HepG2 (cell line): ENCODE results near the gene IPMK. TPM values are rescaled to one million over a fixed set of nuclear protein-coding genes. Genes with fewer than 3 reads are reported as not detected.

Experiments
- ATAC-seq: fragments of 200-7000 bp; cut with Tn5 transposase; 3 replicates; pipeline ENCODE4 v1.9.1; 2020; ENCODE audit warnings: mild to moderate bottlenecking, moderate library complexity
- Bru-seq: library from RNA; stranded (reverse); fragments of 400-500 nt; gene quantifications from one replicate; lab custom pipeline; 2021; lab: Mats Ljungman, UMichigan
- BruChase-seq, 2 experiments: library from RNA; stranded (reverse); fragments of 400-500 nt; gene quantifications; one replicate each; lab custom pipeline; 2021; lab: Mats Ljungman, UMichigan
- BruUV-seq: library from RNA; stranded (reverse); fragments of 400-500 nt; replicated peaks from 2 replicates; lab custom pipeline; 2021; lab: Mats Ljungman, UMichigan
- CTCF ChIA-PET: fragments of 300-600 bp; formaldehyde crosslinking; extraction: SDS; loops from one replicate; lab custom pipeline; 2021; ENCODE audit warnings: low total read pairs, inconsistent platforms, low intra/inter-chr PET ratio; lab: Yijun Ruan, JAX
- POLR2A ChIA-PET: fragments of 350-600 bp; sonication (Branson Sonifier 250); formaldehyde crosslinking; loops from one replicate; lab custom pipeline; 2020; ENCODE audit warnings: antibody characterized with exemption, inconsistent platforms; lab: Yijun Ruan, JAX
- DNase-seq: peaks from one replicate; pipeline ENCODE4 v3.0.0-alpha.2; 2015; ENCODE audit warnings: low spot score
- FAIRE-seq: peaks from 3 replicates; lab custom pipeline; 2011; peaks lifted over from hg19 to GRCh38; lab: Jason Lieb, UNC
- H2AFZ ChIP-seq: one replicate; pipeline ENCODE4 v1.6.1; 2011; ENCODE audit warnings: low read length, inconsistent platforms
- H3K27ac ChIP-seq: fragments of 300-600 bp; 3 replicates; pipeline ENCODE4 v1.8.0; 2011; ENCODE audit warnings: mixed run types, mild to moderate bottlenecking, mixed read lengths, low read length, inconsistent platforms; ENCODE audit not compliant: insufficient read depth; ENCODE audit errors: extremely low read length
- H3K27me3 ChIP-seq, 2 experiments: fragments of 200-600 bp in 1 of 2; 2 replicates in 1 of 2; 3 replicates in 1 of 2; pipeline versions ENCODE4 v1.6.0 to v1.8.0; 2011; ENCODE audit warnings: low read length in 2 of 2, mild to moderate bottlenecking in 2 of 2, moderate library complexity in 2 of 2, inconsistent platforms in 1 of 2; ENCODE audit not compliant: insufficient read depth in 2 of 2, control insufficient read depth in 1 of 2
- H3K36me3 ChIP-seq, 2 experiments: fragments of 200-600 bp in 1 of 2; replicated peaks in 1 of 2; 2 replicates in 1 of 2; 3 replicates in 1 of 2; pipeline versions ENCODE4 v1.5.1 to v1.8.0; 2011; ENCODE audit warnings: low read length in 2 of 2, inconsistent platforms in 1 of 2; ENCODE audit not compliant: insufficient read depth in 2 of 2, control insufficient read depth in 1 of 2
- H3K4me1 ChIP-seq: 2 replicates; pipeline ENCODE4 v1.5.1; 2012; ENCODE audit warnings: low read length, inconsistent platforms; ENCODE audit not compliant: insufficient read depth
- H3K4me2 ChIP-seq: 2 replicates; pipeline ENCODE4 v1.6.0; 2011; ENCODE audit warnings: low read depth, low read length, inconsistent platforms
- H3K4me3 ChIP-seq, 3 experiments: fragments of 200-600 bp in 1 of 3; sonication (generic), shearing (Covaris generic) in 1 of 3; replicated peaks in 1 of 3; 2 replicates each; pipeline ENCODE4 v1.5.1; 2011 to 2016; ENCODE audit warnings: low read length in 3 of 3, inconsistent platforms in 2 of 3, low read depth in 2 of 3, mild to moderate bottlenecking in 2 of 3, control low read depth in 1 of 3, mixed read lengths in 1 of 3; ENCODE audit not compliant: insufficient read depth in 1 of 3
- H3K79me2 ChIP-seq: one replicate; pipeline ENCODE4 v1.6.1; 2011; ENCODE audit warnings: low read length, inconsistent platforms; ENCODE audit not compliant: insufficient read depth
- H3K9ac ChIP-seq: 2 replicates; pipeline ENCODE4 v1.6.0; 2011; ENCODE audit warnings: mild to moderate bottlenecking, low read depth, low read length, inconsistent platforms; ENCODE audit not compliant: insufficient read depth
- H3K9me3 ChIP-seq: 2 replicates; pipeline ENCODE4 v1.5.1; 2012; ENCODE audit warnings: mild to moderate bottlenecking, low read length
- H4K20me1 ChIP-seq: 2 replicates; pipeline ENCODE4 v1.6.0; 2011; ENCODE audit warnings: inconsistent platforms, mild to moderate bottlenecking, low read length, moderate library complexity; ENCODE audit not compliant: insufficient read depth
- CREB1 ChIP-seq, 2 experiments: fragments of 450-650 bp in 1 of 2; IDR thresholded peaks; 2 replicates each; pipeline ENCODE4 v1.6.1; 2016 to 2017; ENCODE audit warnings: control low read depth in 1 of 2, mild to moderate bottlenecking in 1 of 2, missing compliant biosample characterization in 1 of 2, missing genetic modification characterization in 1 of 2
- CREBL2 ChIP-seq: sonication (generic); formaldehyde crosslinking; IDR thresholded peaks from 2 replicates; pipeline ENCODE4 v1.8.1; 2023; ENCODE audit warnings: missing genetic modification reagents, mild to moderate bottlenecking, borderline replicate concordance
- GMEB1 ChIP-seq: sonication (generic); formaldehyde crosslinking; IDR thresholded peaks from 2 replicates; pipeline ENCODE4 v1.5.1; 2020; ENCODE audit warnings: missing genetic modification reagents, mild to moderate bottlenecking, borderline replicate concordance
- IRX3 ChIP-seq: sonication (generic); formaldehyde crosslinking; IDR thresholded peaks from 2 replicates; pipeline ENCODE4 v1.8.1; 2023; ENCODE audit warnings: mild to moderate bottlenecking, low read depth, missing genetic modification reagents, borderline replicate concordance
- ISL2 ChIP-seq: sonication (generic); formaldehyde crosslinking; IDR thresholded peaks from 2 replicates; pipeline ENCODE4 v1.5.0; 2020; ENCODE audit warnings: missing genetic modification reagents
- NRL ChIP-seq: sonication (generic); formaldehyde crosslinking; IDR thresholded peaks from 2 replicates; pipeline ENCODE4 v1.5.0; 2020; ENCODE audit warnings: missing genetic modification reagents, mild to moderate bottlenecking, moderate library complexity, borderline replicate concordance
- SAFB2 ChIP-seq: sonication (generic); formaldehyde crosslinking; IDR thresholded peaks from 2 replicates; pipeline ENCODE4 v1.5.1; 2020; ENCODE audit warnings: missing genetic modification reagents, low read depth, mild to moderate bottlenecking, borderline replicate concordance
- SMAD9 ChIP-seq: sonication (generic); formaldehyde crosslinking; IDR thresholded peaks from 2 replicates; pipeline ENCODE4 v1.5.1; 2020; ENCODE audit warnings: mild to moderate bottlenecking, missing genetic modification reagents
- TGIF2 ChIP-seq: IDR thresholded peaks from 2 replicates; pipeline ENCODE4 v1.6.1; 2016; ENCODE audit warnings: control low read depth, missing compliant biosample characterization
- ZBTB10 ChIP-seq: sonication (generic); formaldehyde crosslinking; IDR thresholded peaks from 2 replicates; pipeline ENCODE4 v1.4.0; 2020; ENCODE audit warnings: missing genetic modification reagents, borderline replicate concordance
- ZNF792 ChIP-seq: IDR thresholded peaks from 2 replicates; pipeline ENCODE4 v1.6.1; 2016
- WGBS: methylation state at CpG from one replicate; pipeline ENCODE4 v1.1.6; 2017; ENCODE audit warnings: low lambda C conversion rate; 5-methylcytosine and 5-hydroxymethylcytosine counted together
- in situ Hi-C: cut with HindIII; loops from 2 replicates; pipeline ENCODE4 v1.10.0; 2017; ENCODE audit warnings: low pct_unique_long_range_greater_than_20kb; ENCODE audit not compliant: extremely low pct_ligation_motif_present
- intact Hi-C: fragments of 100-400 bp; cut with micrococcal nuclease; formaldehyde crosslinking; loops from one replicate; pipeline ENCODE4 v1.10.0; 2022; ENCODE audit not compliant: unreplicated experiment
- long read RNA-seq, 2 experiments: library from RNA in 1 of 2; library from polyadenylated mRNA in 1 of 2; stranded (forward) in 1 of 2; unstranded in 1 of 2; transcript quantifications; one replicate each; pipeline ENCODE4 v2.0.0, GENCODE V29; 2019 to 2022
- polyA minus RNA-seq, 3 experiments: library from RNA; depleted of rRNA, polyadenylated mRNA; stranded (reverse); fragments of >200 nt; gene quantifications; 2 replicates each; pipeline ENCODE4 v1.2.3, GENCODE V29; 2011; ENCODE audit warnings: low replicate concordance in 1 of 3
- polyA plus RNA-seq, 8 experiments: library from polyadenylated mRNA; depleted of rRNA in 3 of 8; stranded (reverse) in 7 of 8; unstranded in 1 of 8; fragments of >200 nt; fragmentation: Illumina TruSeq in 4 of 8; extraction: Trizol in 4 of 8; gene quantifications; 2 replicates each; pipeline versions ENCODE4 v1.2.1 to v1.2.3, GENCODE V29; 2011 to 2016; ENCODE audit warnings: low read depth in 4 of 8, missing spikeins in 1 of 8, mixed read lengths in 1 of 8; ENCODE audit not compliant: insufficient read depth in 1 of 8
- total RNA-seq, 5 experiments: library from RNA; depleted of rRNA; stranded (reverse); fragments of >200 nt; fragmentation: Illumina TruSeq; extraction: Trizol; gene quantifications; 2 replicates each; pipeline ENCODE4 v1.2.3, GENCODE V29; 2016; ENCODE audit warnings: low read depth in 1 of 5

IPMK gene
- 3.9 and 5.4 TPM in 2 replicates for total RNA-seq (2016; rRNA removed; fragmentation: Illumina TruSeq; extraction: Trizol)
- 0.44 and 0.51 TPM in 2 replicates for total RNA-seq (2016; cell fraction: cytosol; rRNA removed; fragmentation: Illumina TruSeq; extraction: Trizol; ENCODE audit: low read depth)
- 3.8 and 5.4 TPM in 2 replicates for total RNA-seq (2016; cell fraction: insoluble cytoplasmic fraction; rRNA removed; fragmentation: Illumina TruSeq; extraction: Trizol)
- 2.6 and 2.8 TPM in 2 replicates for total RNA-seq (2016; cell fraction: membrane; rRNA removed; fragmentation: Illumina TruSeq; extraction: Trizol)
- total RNA-seq (2016; cell fraction: nucleus; rRNA removed; fragmentation: Illumina TruSeq; extraction: Trizol), result 3.9 and 4.0 TPM in 2 replicates
- polyA plus RNA-seq (2011; rRNA removed), result 1.9 and 2.7 TPM in 2 replicates
- 0.94 and 1.5 TPM in 2 replicates for polyA plus RNA-seq (2011; cell fraction: cytosol; rRNA removed)
- polyA plus RNA-seq (2011; cell fraction: nucleus; rRNA removed), result 1.1 and 1.4 TPM in 2 replicates
- polyA plus RNA-seq (2012), result 4.4 and 4.5 TPM in 2 replicates
- polyA plus RNA-seq (2016; cell fraction: cytosol; fragmentation: Illumina TruSeq; extraction: Trizol; ENCODE audit: low read depth), result 0.15 and 0.28 TPM in 2 replicates
- 5.5 and 5.6 TPM in 2 replicates for polyA plus RNA-seq (2016; cell fraction: insoluble cytoplasmic fraction; fragmentation: Illumina TruSeq; extraction: Trizol; ENCODE audit: low read depth)
- 1.2 and 1.3 TPM in 2 replicates for polyA plus RNA-seq (2016; cell fraction: membrane; fragmentation: Illumina TruSeq; extraction: Trizol; ENCODE audit: low read depth)
- polyA plus RNA-seq (2016; cell fraction: nucleus; fragmentation: Illumina TruSeq; extraction: Trizol; ENCODE audit: insufficient read depth, low read depth), result 4.1 TPM in 2 replicates
- 1.8 and 2.6 TPM in 2 replicates for polyA minus RNA-seq (2011; rRNA and poly(A)+ RNA removed; ENCODE audit: low replicate concordance)
- polyA minus RNA-seq (2011; cell fraction: cytosol; rRNA and poly(A)+ RNA removed), result 5.4 and 6.8 TPM in 2 replicates
- 11.6 and 14.8 TPM in 2 replicates for polyA minus RNA-seq (2011; cell fraction: nucleus; rRNA and poly(A)+ RNA removed)
- Bru-seq, nascent RNA, result percentile 73 among the genes with signal in this experiment
- percentile 71 among the genes with signal in this experiment for BruChase-seq, experiment 1, labeled RNA remaining after a 6-hour chase
- BruChase-seq, experiment 2, labeled RNA remaining after a 2-hour chase, result percentile 74 among the genes with signal in this experiment
- long read RNA-seq, experiment 1, full-length matches to known transcripts, result 1 of 2 reads
- long read RNA-seq, experiment 1, partial matches to known transcripts, result 1 of 2 reads
- long read RNA-seq, experiment 1, other reads (novel, unspliced or antisense), result 0 of 2 reads
- long read RNA-seq, experiment 2, full-length matches to known transcripts, result 1 of 4 reads
- long read RNA-seq, experiment 2, partial matches to known transcripts, result 0 of 4 reads
- long read RNA-seq, experiment 2, other reads (novel, unspliced or antisense), result 3 of 4 reads

GRCh38 chr10:58267713-58268453 lies at the start of gene IPMK:
Gene IPMK (minus strand): TSS chr10:58267894. CDS start chr10:58267611, 283 bp downstream.
- WGBS, result 5% methylated on average over 16 of the region's 76 CpGs
- Histone ChIP-seq H3K36me3 (0 out of 5 replicates have a peak, but pooled peaks cover 0 to 2% of the 10 kb centered on the region in 2 experiments), H4K20me1 (peaks cover 8% of the 10 kb centered on the region; the same call in 1 of the 2 replicates), H3K9ac (peak within 1 kb of the TSS; percentile 89), H3K4me1 (peaks cover 43% of the 10 kb centered on the region), H2AFZ (peak within 1 kb of the TSS; percentile 80), H3K4me2 (peak within 1 kb of the TSS; percentile 97), H3K27me3 (no peaks in the 10 kb centered on the region; a peak in 1 of 5 replicates), H3K27ac (peak within 1 kb of the TSS; percentile 92), H3K4me3 (peak within 1 kb of the TSS; percentile 74 to 88 (median 83)), H3K9me3 (no peaks in the 10 kb centered on the region), H3K79me2 (peaks cover 70% of the 10 kb centered on the region)
- ATAC-seq (peak; percentile 78), DNase-seq (peak; percentile 84), FAIRE-seq (no peak)
- POLR2A ChIA-PET, result interaction anchor here (1.0 to 3.9 kb wide), 5 partner anchors 27 to 1640 kb away, joined by 3 to 33 read pairs (median 3); partner anchors contain the start of gene PHYHIPL
- CTCF ChIA-PET, result no interaction called here
- no TSS peak for BruUV-seq
- in situ Hi-C loops, result no loop called here
- intact Hi-C loops, result loop anchor here (2.0 to 5.0 kb wide), 2 partner anchors 51 to 67 kb away; partner anchors contain the start of gene UBE2D1
- peak; percentile 73 for TF ChIP-seq ZBTB10 (CRISPR knock-in tag)
- 0 out of 2 replicates have a peak, but pooled peaks have one; percentile 56 for TF ChIP-seq IRX3 (CRISPR knock-in tag)
- TF ChIP-seq SAFB2 (CRISPR knock-in tag), result 0 out of 2 replicates have a peak, but pooled peaks have one; percentile 27
- TF ChIP-seq NRL (CRISPR knock-in tag), result no peak
- 0 out of 2 replicates have a peak, but pooled peaks have one; percentile 21 for TF ChIP-seq SMAD9 (CRISPR knock-in tag)
- TF ChIP-seq ZNF792 (CRISPR knock-in tag), result 0 out of 2 replicates have a peak, but pooled peaks have one; percentile 22
- peak; percentile 55; the same call in 1 of the 2 replicates for TF ChIP-seq TGIF2 (CRISPR knock-in tag)
- TF ChIP-seq CREBL2, result 0 out of 2 replicates have a peak, but pooled peaks have one; percentile 17
- TF ChIP-seq ISL2 (CRISPR knock-in tag), result peak; percentile 39; the same call in 1 of the 2 replicates
- 0 out of 2 replicates have a peak, but pooled peaks have one; percentile 48 for TF ChIP-seq GMEB1 (CRISPR knock-in tag)
- peak; percentile 46; the same call in 1 of the 2 replicates for TF ChIP-seq CREB1 (IDR thresholded peaks at IDR 0.05)
- no peak for TF ChIP-seq CREB1 (CRISPR knock-in tag; IDR thresholded peaks at IDR 0.05)
